Psoas muscle (tissue), 8 donors: Measurements from ENCODE around the gene GLI3. TPM values are rescaled to one million over a fixed set of nuclear protein-coding genes. Genes with fewer than 3 reads are reported as not detected.

ENCODE experiments used
- ATAC-seq, 4 donors: fragments of 200-7000 bp; cut with Tn5 transposase; one replicate each; pipeline ENCODE4 v1.9.1; 2020; ENCODE audit warnings: moderate library complexity in 3 of 4, mild to moderate bottlenecking in 2 of 4
- DNase-seq, 2 donors: peaks; one replicate each; pipeline ENCODE4 v3.0.0-alpha.2; 2020
- H3K27ac ChIP-seq: fragments of 200-600 bp; one replicate; pipeline ENCODE4 v1.8.0; 2022
- H3K27me3 ChIP-seq, 3 donors: fragments of 200-600 bp in 1 of 3; one replicate each; pipeline versions ENCODE4 v1.6.1 to v1.8.0; 2013 to 2022; ENCODE audit warnings: low read length in 2 of 3, mild to moderate bottlenecking in 2 of 3, moderate library complexity in 1 of 3; ENCODE audit not compliant: insufficient read depth in 3 of 3
- H3K36me3 ChIP-seq, 2 donors: fragments of 200-600 bp in 1 of 2; one replicate each; pipeline versions ENCODE4 v1.6.1 to v1.8.0; 2013 to 2022; ENCODE audit warnings: low read depth in 1 of 2, mild to moderate bottlenecking in 1 of 2, moderate library complexity in 1 of 2; ENCODE audit not compliant: insufficient read depth in 1 of 2
- H3K4me1 ChIP-seq: fragments of 200-600 bp; one replicate; pipeline ENCODE4 v1.8.0; 2022
- H3K4me3 ChIP-seq: fragments of 200-600 bp; one replicate; pipeline ENCODE4 v1.8.0; 2022; ENCODE audit warnings: mild to moderate bottlenecking
- H3K9me3 ChIP-seq: fragments of 200-600 bp; one replicate; pipeline ENCODE4 v1.8.0; 2022
- CTCF ChIP-seq: fragments of 200-600 bp; IDR thresholded peaks from one replicate; pipeline ENCODE4 v1.8.0; 2022; ENCODE audit warnings: antibody characterized with exemption
- WGBS, 3 donors: extraction: QIAGEN DNeasy Blood & Tissue Kit; methylation state at CpG; one replicate each; pipeline versions ENCODE4 v1.1.6 to v1.1.7; 2013; 5-methylcytosine and 5-hydroxymethylcytosine counted together
- intact Hi-C, 2 donors: fragments of 100-400 bp; cut with DNase I; formaldehyde crosslinking; loops; one replicate each; pipeline versions ENCODE4 v1.11.0 to v1.14.2; 2022
- polyA plus RNA-seq, 3 donors: library from polyadenylated mRNA; stranded (reverse); fragments of 200-250 nt; gene quantifications; one replicate each; pipeline ENCODE4 v1.2.3, GENCODE V29; 2013
- total RNA-seq, 4 donors: library from RNA; stranded (reverse); fragmentation: NEBNext Ultra II Directional in 2 of 4; extraction: Animal tissue kit (Norgen Biotek cat#: 25700) in 2 of 4; gene quantifications; one replicate each; pipeline versions ENCODE4 v1.2.1 to v1.2.4, GENCODE V29; 2021 to 2023
- donor health status: healthy with polysubstance abuse.
- donor health status: DM: no; HTN: no; CAD: no; lungs with moderate emphysema.
- donor health status: Bipolar disorder and iron deficiency.
- donor health status: healthy.
- donor health status: DM: yes; HTN: yes; CAD: no.
- donor health status: DM: no; HTN: no; CAD: no.
- donor health status: DM: no; HTN: no; CAD: no.
- donor health status: DM: yes; HTN: yes; CAD: no.

The GLI3 gene
- total and polyA plus RNA-seq, 7 donors = 0.24 to 4.9 (median 3.2) TPM

GRCh38 chr7:41974870-41975557 lies 262.0 kb downstream of the GLI3 start:
- Histone ChIP-seq H3K4me1 (peaks cover 28% of the 10 kb centered on the region), H3K9me3 (no peaks in the 10 kb centered on the region), H3K27me3 (no peaks in the 10 kb centered on the region), H3K27ac (no peak overlapping the region), H3K4me3 (no peak overlapping the region), H3K36me3 (no peaks in the 10 kb centered on the region)
- 84 to 94% (median 89%) methylated on average over 4 of the region's 4 CpGs for WGBS, 3 donors
- ATAC-seq (no peak), DNase-seq (no peak)
- intact Hi-C loops = loop anchor here (5.0 to 10.0 kb wide), 4 partner anchors 33 to 600 kb away; partner anchors contain the start of gene GLI3 (in 1 of the 2)
- TF ChIP-seq CTCF = no peak

DNA sequence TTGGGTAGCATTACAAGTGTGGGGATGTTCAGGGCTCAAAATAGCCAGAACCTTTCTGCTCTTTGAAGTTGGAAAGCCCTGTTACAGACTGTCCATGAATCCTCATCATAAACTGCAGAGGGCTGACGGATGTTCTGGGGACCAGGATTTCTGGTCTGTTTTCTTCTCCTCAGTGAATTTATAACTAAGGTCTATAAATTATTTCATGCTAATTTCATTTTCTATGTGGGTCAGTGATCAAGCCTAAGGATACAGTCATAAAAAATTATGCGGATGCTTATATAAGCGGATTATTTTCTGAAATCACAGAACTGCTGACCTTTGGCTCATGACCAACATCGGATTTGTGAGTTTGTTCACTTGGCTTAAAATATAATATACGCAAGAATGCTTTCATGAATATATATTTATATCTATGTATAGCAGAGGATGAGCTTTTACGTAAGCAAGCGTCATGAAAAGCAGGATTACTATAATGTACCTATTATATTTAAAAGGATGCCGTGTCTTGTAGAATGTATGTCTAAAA lies 263.7 kb downstream of the GLI3 start:
- TF ChIP-seq CTCF = no peak
- Histone ChIP-seq H3K27me3 (no peaks in the 10 kb centered on the region), H3K36me3 (no peaks in the 10 kb centered on the region), H3K4me3 (no peak overlapping the region), H3K27ac (no peak overlapping the region), H3K9me3 (no peaks in the 10 kb centered on the region), H3K4me1 (peaks cover 28% of the 10 kb centered on the region)
- intact Hi-C loops = loop anchor here in 1 of 2 donors (10.0 kb wide), 2 partner anchors 262 to 602 kb away; partner anchors contain the start of gene GLI3
- 86 to 95% (median 90%) methylated on average over 8 of the region's 8 CpGs for WGBS, 3 donors
- DNase-seq (no peak), ATAC-seq (no peak)

- TF ChIP-seq CTCF = no peak
- 65 to 93% (median 81%) methylated on average over 4 of the region's 4 CpGs for whole genome bisulfite sequencing, 3 donors
- H3K27me3 ChIP-seq = no peaks in the 10 kb centered on the region
- H3K4me1 ChIP-seq = peaks cover 23% of the 10 kb centered on the region
- H3K27ac ChIP-seq = no peak overlapping the region
- H3K36me3 ChIP-seq = no peaks in the 10 kb centered on the region
- DNase-seq (no peak), ATAC-seq (no peak)
- H3K4me3 ChIP-seq = no peak overlapping the region
- intact Hi-C loops = loop anchor here in 1 of 2 donors (10.0 kb wide), 2 partner anchors 262 to 602 kb away; partner anchors contain the start of gene GLI3
- no peaks in the 10 kb centered on the region for H3K9me3 ChIP-seq
Measured at GRCh38 chr7:41972776-41973175, 264.2 kb downstream of the GLI3 start.

DNA sequence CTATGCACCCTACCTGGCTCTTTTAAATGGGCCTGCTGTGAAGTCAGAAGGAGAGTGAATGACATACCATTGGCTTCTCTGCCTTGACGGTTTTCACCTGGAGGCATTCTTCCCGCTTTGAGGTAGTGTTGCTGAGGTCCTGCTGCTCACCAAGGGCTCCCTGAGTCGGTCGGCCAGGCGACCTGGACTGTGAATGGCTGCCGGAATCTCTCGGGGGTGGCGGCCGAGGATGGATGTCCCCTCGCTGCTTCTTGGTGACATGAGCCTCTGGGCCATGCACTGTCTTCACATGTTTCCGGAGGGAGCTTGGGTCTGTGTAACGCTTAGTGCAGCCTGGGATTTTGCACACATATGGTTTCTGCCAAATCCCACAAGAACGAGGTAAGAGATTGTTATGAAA lies 264.7 kb downstream of the GLI3 start:
- TF ChIP-seq CTCF = no peak
- DNase-seq = no peak
- no peak overlapping the region for H3K4me3 ChIP-seq
- no peak overlapping the region for H3K27ac ChIP-seq
- ATAC-seq = no peak
- H3K36me3 ChIP-seq = no peaks in the 10 kb centered on the region
- peaks cover 18% of the 10 kb centered on the region for H3K4me1 ChIP-seq
- intact Hi-C loops = loop anchor here in 1 of 2 donors (10.0 kb wide), 2 partner anchors 263 to 603 kb away; partner anchors contain the start of gene GLI3
- 94 to 96% (median 96%) methylated on average over 13 of the region's 13 CpGs for WGBS, 3 donors
- H3K27me3 ChIP-seq = no peaks in the 10 kb centered on the region
- H3K9me3 ChIP-seq = no peaks in the 10 kb centered on the region
